A673 (cell line): ENCODE results near the gene ZNF385B.

Experiments used
- CTCF ChIP-seq: fragments of 300-800, 200-600 bp; sonication (generic); conservative IDR thresholded peaks from 2 replicates; pipeline ENCODE4 v1.5.1; 2017; ENCODE audit warnings: low read depth, mild to moderate bottlenecking, antibody characterized with exemption, low read length, moderate library complexity, mixed read lengths
- EZH2 ChIP-seq: fragments of 200-600 bp; sonication (generic); IDR thresholded peaks from 2 replicates; pipeline ENCODE4 v1.6.1; 2017; ENCODE audit warnings: borderline replicate concordance, low read depth, mild to moderate bottlenecking, mixed read lengths, antibody characterized with exemption, low read length; ENCODE audit not compliant: poor library complexity, severe bottlenecking

GRCh38 chr2:179652296-179652695 is 209.1 kb downstream of the ZNF385B start:
- TF ChIP-seq CTCF, result no peak
- no peak for TF ChIP-seq EZH2
